Measurements from ENCODE around the gene PRRC2A.

GRCh38 chr6:31588871-31589650, 31.5 kb upstream of the PRRC2A start:
- TF ChIP-seq CTCF (conservative IDR thresholded peaks at IDR 0.05; ENCODE audit: low read depth, low read length) (no peak), EZH2 (IDR thresholded peaks at IDR 0.05; ENCODE audit: low read length, unreplicated experiment) (no peak)

All from PC-3 (cell line).